NCI-H460 (cell line): ENCODE measurements around the gene SLC9A6. TPM values are rescaled to one million over a fixed set of nuclear protein-coding genes. Genes with fewer than 3 reads are reported as not detected.

Experiments used
- DNase-seq: peaks from one replicate; pipeline ENCODE4 v3.0.0-alpha.2; 2016; ENCODE audit warnings: low read depth; ENCODE audit errors: extremely low read depth
- polyA plus RNA-seq: library from polyadenylated mRNA; depleted of rRNA; stranded (reverse); fragments of >200 nt; gene quantifications from 2 replicates; pipeline ENCODE4 v1.2.3, GENCODE V29; 2014; cell fraction: nucleus; rRNA removed
- total RNA-seq: library from RNA; depleted of rRNA; stranded (reverse); fragments of >200 nt; shearing (Covaris generic); gene quantifications from 2 replicates; pipeline ENCODE4 v1.2.3, GENCODE V29; 2014; rRNA removed

SLC9A6 gene
- 15.4 and 18.0 TPM in 2 replicates for total RNA-seq
- 16.3 and 19.8 TPM in 2 replicates for polyA plus RNA-seq

DNA sequence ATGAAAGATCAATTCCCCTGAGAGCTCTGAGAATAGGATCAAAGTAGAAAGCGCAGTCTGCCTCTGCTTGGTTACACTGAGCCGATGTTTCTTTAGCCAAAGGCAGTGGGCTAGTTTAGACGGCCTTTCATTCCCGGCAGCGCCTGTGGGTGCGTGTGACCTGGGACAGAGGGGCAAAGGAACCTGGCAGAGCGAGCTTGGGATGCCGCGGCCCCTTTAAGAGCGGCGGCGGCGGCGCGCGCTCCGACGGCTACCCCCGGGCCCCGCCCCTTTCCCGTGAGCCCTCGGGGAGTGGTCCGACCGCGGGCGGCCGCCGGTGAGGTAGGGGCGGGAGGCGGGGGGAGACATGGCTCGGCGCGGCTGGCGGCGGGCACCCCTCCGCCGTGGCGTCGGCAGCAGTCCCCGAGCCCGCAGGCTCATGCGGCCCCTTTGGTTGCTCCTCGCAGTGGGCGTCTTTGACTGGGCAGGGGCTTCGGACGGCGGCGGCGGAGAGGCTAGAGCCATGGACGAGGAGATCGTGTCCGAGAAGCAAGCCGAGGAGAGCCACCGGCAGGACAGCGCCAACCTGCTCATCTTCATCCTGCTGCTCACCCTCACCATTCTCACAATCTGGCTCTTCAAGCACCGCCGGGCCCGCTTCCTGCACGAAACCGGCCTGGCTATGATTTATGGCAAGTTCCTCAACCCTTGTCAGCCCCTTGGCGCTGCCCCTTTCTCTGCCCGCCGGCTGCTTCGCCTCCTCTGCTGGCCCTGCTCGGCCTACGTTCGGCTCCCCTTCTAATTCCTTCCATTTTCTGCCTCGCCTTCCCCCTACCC lies at the start of gene SLC9A6:
Gene SLC9A6 (plus strand): TSS at position 279 of the 816 bp plus-strand sequence. CDS start 224 bp downstream, at position 503.
- peak; percentile 48 for DNase-seq

DNA sequence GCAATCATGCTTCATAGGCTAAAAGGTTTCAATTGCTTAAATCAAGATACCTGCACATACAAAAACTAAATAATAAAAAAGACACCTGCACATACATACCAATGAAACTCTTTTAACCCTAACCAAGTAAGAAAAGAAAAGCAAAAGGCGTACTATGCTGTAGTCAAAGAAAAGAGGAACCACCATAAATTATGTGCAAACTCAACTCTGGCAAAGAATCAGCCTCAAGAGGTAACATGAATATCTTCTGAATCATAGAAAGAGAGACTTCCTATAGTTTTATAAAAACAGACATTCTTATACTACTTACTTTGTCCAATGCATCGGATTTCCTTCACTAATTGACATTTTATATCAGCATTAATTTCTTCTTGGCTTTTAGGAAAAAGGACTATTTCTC lies 40.7 kb upstream of the SLC9A6 start:
- DNase-seq, result no peak

DNA sequence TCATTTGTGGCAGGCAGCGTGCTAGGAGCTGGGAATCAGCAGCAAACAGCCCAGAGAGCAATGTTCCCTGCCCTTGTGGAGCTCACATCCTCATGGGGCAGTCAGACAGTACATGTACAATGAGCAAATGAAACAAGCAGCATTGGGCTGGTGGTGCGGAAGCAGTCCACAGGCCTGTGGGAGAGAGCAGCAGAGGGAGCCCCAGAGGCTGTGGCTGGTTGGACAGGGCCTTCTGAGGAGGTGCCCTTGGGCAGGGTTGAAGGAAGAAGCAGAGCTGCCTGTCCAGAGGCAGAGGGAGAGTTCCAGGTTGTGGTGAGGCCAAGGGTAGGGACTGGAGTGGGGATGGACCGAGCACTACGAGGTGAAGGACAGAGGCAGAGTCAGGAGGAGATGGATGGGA lies 33.9 kb upstream of the SLC9A6 start:
- DNase-seq, result no peak

DNA sequence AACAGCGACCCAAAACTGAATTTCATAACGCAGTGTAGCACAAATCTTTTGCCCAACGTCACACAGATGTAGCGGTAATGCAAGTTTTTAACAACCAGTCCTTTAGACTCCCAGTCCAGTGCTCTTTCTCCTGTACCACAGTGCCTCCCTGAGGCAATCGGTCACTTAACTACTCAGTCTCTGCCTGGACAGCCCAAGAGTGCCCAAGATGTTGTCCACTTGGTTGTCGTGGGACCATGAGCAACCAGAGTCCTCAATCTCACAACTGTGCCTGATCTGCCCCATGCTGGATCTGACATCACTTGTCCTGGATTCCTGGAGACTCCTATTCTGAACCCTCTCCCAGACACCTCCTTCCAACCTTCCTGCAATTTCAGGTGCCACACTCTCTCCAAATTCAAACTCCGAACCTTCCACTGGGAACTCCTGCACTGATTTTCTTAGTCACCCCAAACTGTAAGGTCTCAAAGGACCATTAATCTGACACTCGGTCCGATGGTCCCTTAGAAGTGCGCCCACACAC lies 12.1 kb upstream of the SLC9A6 start:
- DNase-seq, result no peak

DNA sequence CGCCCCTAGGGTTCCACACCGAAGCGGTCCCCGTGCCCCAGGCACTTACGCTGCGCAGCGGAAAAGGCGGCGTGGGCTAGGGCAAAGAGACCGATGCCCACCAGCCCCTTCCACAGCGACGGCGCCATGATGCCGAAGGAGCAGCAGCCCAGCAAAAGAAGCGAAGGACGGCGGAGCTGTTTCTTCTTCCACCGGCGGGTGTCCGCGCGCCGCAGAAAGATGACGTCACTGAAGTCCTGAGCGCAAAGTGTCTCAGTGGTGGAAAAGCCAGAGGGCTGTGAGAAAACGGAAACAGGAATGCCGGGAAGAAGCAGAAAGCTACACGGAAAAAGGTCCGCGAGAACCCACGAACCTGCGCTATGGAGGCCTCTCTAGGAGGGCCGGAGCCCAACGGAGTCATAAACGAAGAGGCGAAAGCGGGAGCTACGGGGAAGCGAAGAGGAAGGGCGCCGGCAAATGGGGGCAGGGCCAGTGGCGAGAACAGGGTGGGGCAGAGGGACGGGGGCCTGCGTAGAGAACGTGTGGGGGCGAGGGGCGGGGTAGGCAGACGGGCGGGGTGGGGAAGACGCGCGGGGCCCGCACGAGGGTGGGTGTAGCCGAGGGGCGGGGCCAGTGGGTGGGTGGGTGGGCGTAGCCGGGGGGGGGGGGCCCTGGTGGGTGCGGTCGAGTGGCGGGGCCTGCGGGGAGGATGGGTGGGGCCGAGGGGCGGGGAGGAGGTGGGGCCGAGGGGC lies 11.5 kb upstream of the SLC9A6 start, which contains the start of gene MMGT1:
Gene MMGT1 (minus strand): TSS at position 441 of the 731 bp plus-strand sequence. CDS start 313 bp downstream, at position 128.
- peak; percentile 72 for DNase-seq

DNA sequence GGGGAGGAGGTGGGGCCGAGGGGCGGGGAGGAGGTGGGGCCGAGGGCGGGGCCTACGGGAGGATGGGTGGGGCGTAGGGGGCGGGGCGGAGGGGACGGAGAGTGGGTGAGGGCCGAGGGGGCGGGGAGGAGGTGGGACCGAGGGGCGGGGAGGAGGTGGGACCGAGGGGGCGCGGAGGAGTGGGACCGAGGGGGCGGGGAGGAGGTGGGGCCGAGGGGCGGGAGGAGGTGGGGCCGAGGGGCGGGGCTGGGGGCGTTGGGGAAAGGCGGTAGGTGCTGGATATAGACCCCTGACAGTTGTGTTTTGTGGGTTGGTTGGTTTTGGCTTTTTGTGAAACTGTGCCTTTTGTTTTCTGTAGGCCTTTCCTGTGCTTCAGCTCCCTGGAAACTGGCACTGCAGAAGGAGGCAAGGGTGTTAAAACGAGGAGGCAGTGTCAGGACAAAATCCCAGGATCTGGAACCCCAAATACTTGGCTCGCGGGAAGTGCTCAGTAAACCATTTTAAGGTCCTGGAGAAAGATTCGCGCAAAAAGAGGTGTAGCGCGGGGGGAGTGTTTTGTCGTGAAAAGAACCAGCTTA lies 10.9 kb upstream of the SLC9A6 start:
- DNase-seq, result peak; percentile 56

DNA sequence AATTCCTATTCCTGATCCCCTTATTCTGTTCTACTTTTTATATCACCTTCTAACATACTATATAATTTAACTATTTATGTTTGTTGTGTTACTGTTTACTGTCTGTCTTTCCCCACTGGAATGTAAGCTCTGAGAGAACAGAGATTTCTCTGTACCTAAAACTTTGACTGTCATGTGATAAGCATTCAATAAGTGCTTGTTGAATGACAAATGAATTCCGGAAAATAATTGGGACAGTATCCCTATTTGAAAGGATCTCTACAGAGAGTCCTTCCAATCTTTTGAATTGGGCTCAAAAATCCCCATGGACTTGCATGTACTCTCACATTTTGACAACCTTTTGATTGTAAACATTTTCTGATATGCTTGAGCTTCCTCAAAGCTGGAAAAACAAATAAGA lies 9.8 kb upstream of the SLC9A6 start:
- DNase-seq, result no peak

DNA sequence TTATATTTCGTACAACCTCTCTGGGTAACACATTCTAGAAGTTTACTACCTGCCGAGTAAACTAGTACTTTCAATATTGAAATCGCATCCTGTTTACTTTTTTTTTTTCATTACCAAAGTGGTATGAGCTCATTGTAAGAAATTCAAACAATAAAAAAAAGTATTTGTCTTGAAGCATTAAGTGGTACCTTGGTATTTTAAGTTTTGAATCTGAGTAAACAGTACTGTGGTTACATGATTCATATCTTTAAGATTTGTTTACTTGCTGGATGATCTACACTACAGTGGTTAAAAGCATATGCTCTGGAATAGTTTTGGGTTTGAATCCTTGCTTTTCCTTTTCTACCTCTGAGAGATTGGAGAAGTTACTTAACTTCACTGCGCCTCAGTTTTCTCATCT lies 7.6 kb upstream of the SLC9A6 start:
- DNase-seq, result no peak

DNA sequence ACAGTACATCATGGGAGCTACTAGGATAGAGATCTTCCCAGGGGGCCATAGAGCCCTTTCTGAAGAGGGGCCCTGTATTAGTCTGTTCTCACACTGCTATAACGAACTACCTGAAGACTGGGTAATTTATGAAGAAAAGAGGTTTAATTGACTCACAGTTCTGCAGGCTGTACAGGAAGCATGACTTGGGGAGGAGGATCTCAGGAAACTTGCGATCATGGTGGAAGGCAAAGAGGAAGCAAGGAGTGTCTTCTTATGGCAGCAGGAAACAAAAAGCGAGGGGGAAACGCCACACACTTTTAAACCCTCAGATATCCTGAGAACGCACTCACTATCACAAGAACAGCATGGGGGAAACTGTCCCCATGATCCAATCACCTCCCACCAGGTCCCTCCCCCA lies 4.2 kb upstream of the SLC9A6 start:
- no peak for DNase-seq

DNA sequence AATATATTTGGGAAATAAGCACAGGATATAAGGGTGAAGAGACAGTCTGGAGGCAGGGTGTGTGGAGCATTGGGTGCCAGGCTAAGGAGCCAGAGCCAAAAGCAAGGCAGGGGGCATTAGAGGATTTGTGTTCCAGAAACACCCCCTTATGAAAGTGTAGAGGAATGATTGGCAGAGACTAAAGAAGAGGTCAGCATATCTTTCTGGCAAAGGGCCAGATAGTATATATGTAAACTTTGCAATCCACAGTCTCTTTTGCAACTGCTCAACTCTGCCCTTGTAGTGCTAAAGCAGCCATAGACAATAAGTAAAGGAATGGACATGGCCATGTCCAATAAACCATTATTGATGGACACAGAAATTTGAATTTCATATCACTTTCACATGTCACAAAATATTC lies 3.6 kb upstream of the SLC9A6 start:
- DNase-seq, result no peak

DNA sequence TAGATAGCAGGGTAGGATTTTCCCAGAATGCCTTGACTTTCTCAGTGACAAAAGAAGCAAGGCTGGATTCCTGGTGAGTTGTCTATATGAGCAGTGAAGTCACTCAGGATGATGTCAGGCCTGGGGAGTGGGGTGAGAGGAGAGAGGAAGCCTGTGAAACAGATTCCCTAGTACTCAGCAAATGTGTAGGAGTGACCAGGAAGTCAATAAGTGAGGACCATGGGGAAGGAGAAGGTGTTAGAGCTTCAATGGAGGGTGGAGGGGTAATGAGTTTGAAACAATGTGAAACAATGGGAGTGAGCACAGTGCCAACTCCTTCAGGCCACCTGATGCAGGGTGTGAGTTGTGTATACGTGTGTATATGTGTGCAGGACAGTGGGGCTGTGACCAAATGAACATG lies 2.4 kb upstream of the SLC9A6 start:
- no peak for DNase-seq

DNA sequence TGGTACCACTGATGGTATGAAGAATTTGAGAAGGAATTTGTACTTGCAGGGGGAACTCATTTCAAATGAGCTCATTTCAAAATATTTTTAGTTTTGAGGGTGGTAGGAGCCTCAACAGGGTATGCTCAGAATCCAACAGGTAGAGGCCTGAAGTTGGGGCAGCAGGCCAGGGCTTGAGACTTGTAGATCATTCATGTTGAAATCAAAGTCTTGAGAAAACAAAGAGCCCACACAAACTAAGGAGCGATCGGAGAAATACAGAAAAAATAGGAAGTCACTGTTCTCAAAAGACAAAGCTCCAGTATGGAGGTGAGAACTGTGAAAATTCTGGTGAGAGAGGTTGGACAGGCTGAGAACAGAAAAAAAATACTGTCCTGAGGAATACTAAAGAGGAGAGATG lies 979 bp upstream of the SLC9A6 start:
- DNase-seq, result no peak

DNA sequence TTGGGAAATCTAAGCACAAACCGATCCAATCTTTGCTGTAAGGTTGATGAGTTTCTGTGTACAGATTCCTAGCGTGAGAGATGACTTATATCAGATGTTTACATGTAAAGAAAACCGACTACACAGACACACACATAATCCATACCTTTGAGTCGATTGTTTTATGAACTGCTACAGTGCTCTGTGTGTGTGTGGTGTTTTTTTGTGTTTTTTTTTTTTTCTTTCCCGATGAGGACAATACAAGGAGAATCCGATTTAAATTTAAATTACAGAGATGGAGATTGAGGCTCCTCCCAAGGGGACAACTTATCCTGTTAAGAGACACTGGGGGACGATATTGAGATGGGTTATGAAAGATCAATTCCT lies 461 bp upstream of the SLC9A6 start:
- DNase-seq, result no peak

DNA sequence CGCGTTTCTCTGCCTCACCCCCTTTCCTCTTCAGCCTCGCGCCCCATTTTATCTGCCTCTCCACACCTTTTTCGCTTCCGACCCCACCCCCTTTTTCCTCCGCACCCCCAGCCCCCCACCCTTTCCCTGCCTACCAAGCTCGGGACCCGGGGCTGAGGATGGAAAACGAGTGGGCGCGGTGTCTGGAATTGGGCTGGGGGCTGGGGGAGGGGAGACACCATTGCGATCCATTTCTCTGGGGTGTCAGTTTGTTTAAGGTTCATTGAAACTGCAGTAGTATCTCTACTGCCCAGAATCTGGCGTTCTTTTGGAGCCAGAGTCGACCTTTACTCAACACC lies 707 bp downstream of the SLC9A6 start:
- DNase-seq, result no peak

DNA sequence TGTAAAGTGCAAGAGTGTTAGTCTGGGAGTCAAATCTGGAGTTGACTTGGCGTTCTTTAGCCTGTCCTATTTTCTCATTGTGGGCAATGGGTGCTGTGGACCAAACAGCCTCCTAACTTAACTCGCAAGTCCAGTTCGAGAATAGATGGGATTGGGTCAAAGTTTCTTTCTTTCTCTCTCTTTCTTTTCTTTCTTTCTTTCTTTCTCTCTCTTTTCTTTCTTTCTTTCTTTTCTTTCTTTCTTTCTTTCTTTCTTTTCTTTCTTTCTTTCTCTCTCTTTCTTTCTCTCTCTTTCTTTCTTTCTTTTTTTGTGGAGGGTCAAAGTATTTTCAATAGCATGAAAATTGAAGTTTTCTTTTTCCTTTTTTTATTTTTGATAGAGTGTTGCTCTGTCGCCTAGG lies 3.0 kb downstream of the SLC9A6 start:
- no peak for DNase-seq

DNA sequence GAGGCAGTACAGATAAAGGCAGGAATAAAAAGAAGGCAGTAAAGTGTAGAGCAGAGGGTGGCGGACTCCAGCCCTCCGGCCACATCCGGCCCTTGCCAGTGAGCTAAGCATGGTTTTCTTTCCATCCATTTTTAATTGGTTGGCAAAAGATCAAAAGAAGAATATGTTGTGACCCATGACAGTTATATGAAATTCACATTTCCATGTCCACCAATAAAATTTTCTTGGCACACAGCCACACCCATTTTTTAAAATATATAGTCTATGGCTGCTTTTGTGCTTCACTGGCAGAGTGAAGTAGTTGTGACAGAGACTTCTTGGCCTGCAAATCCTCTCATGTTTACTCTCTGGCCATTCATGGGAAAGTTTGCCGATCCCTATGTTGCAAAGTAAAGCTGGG lies 29.8 kb downstream of the SLC9A6 start:
- DNase-seq, result no peak

DNA sequence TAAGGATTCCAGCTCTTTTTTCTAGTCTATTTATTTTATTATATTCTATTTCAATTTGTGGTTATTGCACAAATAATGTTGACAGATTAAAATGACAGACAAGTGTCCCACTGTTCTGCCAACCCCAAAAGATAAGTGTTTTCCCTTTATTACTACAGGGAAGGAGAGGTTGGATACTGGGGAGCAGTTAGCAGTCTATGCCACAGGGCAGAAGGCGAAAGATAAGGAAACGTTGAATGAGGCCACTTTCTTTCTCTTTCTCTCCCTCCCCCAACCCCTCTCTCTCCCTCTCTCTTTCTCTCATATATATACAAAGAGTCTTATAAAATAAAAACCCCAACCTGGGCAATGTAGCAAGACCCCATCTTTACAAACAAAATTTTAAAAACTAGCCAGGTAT lies 31.6 kb downstream of the SLC9A6 start:
- no peak for DNase-seq

DNA sequence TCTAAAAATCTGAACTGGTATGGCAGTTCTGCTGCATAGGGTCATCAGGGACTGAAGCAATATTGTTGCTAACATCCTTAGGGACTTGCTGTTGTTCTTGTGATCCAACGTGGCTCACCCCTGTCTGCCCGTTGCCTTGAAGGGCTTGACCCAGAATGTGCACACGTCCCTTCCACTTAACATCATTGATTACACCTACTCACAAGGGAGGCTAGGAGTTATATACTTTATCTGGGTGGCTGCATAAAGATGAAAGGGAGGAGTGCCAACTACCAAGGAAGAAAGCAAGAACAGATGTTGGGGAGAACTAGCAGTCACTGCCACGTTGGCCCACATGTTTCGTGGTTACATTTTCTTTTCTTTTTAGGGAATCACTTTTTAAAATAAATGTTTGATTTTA lies 34.0 kb downstream of the SLC9A6 start:
- DNase-seq, result no peak

DNA sequence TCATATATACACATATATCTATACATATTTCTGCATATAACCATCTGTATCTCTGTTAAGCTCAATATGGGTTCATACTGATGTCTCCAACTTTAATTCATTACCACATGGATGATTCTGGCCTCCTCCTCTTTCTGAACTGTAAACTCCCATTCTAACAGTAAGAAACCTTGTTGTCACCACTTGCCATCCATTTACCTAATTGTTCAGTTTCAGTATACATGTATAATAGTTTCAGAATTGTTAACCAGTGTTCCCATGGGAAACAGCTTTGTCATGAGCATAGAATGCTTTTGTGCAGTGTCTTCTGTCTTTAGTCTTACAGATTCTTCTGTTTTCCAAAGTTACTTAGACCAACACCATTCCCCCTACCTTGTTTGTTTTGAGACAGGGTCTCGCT lies 35.9 kb downstream of the SLC9A6 start:
- DNase-seq, result no peak

DNA sequence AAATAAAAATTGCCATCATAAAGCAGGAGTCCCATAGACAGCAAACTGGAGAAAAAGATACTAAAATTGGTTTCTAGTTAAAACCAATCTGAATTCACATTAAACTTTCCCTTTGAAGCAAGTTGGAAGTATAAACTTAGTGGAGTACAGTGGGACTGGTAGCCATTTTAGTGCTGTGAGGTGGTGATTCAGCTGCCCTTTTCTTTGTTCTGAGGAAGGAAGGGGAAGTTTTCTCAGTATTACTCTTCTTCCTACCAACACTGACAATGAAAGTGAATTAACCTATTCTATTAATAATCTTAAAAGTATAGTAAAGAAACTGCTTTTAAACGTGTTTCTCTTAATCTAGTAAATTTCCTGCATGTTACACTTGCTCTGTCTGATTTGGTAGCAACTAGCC lies 36.7 kb downstream of the SLC9A6 start:
- DNase-seq, result no peak

DNA sequence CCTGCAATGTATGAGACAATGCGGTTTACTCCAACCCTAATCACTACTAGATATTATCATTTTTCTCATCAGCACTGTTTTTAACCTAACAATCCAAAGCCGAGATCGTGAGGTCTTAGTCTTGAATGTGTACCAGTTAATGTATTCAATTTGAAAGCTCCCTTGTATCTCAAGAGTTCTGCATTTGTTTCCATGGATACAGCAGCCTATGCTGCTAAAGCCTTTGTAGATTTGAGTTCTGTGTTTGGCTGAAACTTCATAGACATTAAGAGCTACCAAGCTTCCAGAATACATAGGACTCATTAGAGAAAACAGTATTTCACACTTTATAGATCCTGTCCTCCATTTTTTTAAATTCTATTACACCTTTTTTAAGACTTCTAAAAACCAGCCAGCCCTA lies 39.9 kb downstream of the SLC9A6 start:
- no peak for DNase-seq
